Thyroid gland (tissue), 4 donors: ENCODE results near the gene SERPINB5. TPM values are rescaled to one million over a fixed set of nuclear protein-coding genes. Genes with fewer than 3 reads are reported as not detected.

Experiments
- DNase-seq, 2 donors: peaks; one replicate each; pipeline ENCODE4 v3.0.0-alpha.2; 2019
- H3K27ac ChIP-seq, 3 donors: fragments of 200-600 bp; sonication (generic); 1 replicate in 2 of 3; 2 replicates in 1 of 3; pipeline ENCODE4 v1.5.1; 2016 to 2019; ENCODE audit warnings: mild to moderate bottlenecking in 1 of 3, moderate library complexity in 1 of 3
- H3K27me3 ChIP-seq: fragments of 200-600 bp; sonication (generic); one replicate; pipeline ENCODE4 v1.5.1; 2019
- H3K36me3 ChIP-seq, 2 donors: fragments of 200-600 bp; sonication (generic); one replicate each; pipeline ENCODE4 v1.5.1; 2016 to 2019
- H3K4me1 ChIP-seq, 2 donors: fragments of 200-600 bp; sonication (generic); one replicate each; pipeline ENCODE4 v1.5.1; 2017 to 2019
- H3K4me3 ChIP-seq, 3 donors: fragments of 200-600 bp; sonication (generic); replicated peaks in 1 of 3; 1 replicate in 2 of 3; 2 replicates in 1 of 3; pipeline ENCODE4 v1.5.1; 2016; ENCODE audit warnings: mild to moderate bottlenecking in 1 of 3
- H3K9me3 ChIP-seq: fragments of 200-600 bp; sonication (generic); one replicate; pipeline ENCODE4 v1.5.1; 2017
- CTCF ChIP-seq, 6 experiments: fragments of 200-600 bp in 3 of 6; fragments of 450-650 bp in 3 of 6; sonication (generic) in 3 of 6; IDR thresholded peaks; one replicate each; pipeline ENCODE4 v1.5.1; 2016 to 2019; ENCODE audit warnings: antibody characterized with exemption in 6 of 6, mild to moderate bottlenecking in 2 of 6, inconsistent platforms in 1 of 6, moderate library complexity in 1 of 6
- POLR2A ChIP-seq, 2 donors: fragments of 450-650 bp; IDR thresholded peaks; one replicate each; pipeline ENCODE4 v1.6.1; 2017; ENCODE audit warnings: antibody characterized with exemption in 2 of 2, mild to moderate bottlenecking in 2 of 2, moderate library complexity in 1 of 2
- WGBS, 2 donors: methylation state at CpG; one replicate each; pipeline ENCODE4 v1.1.5; 2017; 5-methylcytosine and 5-hydroxymethylcytosine counted together
- intact Hi-C: fragments of 100-400 bp; cut with DNase I; formaldehyde crosslinking; loops from one replicate; pipeline ENCODE4 v1.15.1; 2023
- total RNA-seq, 4 donors: library from RNA; depleted of rRNA; stranded (reverse); fragments of >200 nt; gene quantifications; one replicate each; pipeline ENCODE4 v1.2.3, GENCODE V29; 2016

The SERPINB5 gene
- not detected for total RNA-seq

GRCh38 chr18:63476668-63477067 lies at the start of gene SERPINB5:
SERPINB5 (plus strand) TSS chr18:63476958; CDS start chr18:63484429, 7,471 bp downstream.
- Histone ChIP-seq H3K27me3 (no peaks in the 10 kb centered on the region), H3K9me3 (no peaks in the 10 kb centered on the region), H3K4me3 (no peak within 1 kb of the TSS), H3K27ac (no peak within 1 kb of the TSS), H3K4me1 (no peaks in the 10 kb centered on the region), H3K36me3 (no peaks in the 10 kb centered on the region)
- TF ChIP-seq CTCF (IDR thresholded peaks at IDR 0.05), result no peak
- TF ChIP-seq POLR2A (IDR thresholded peaks at IDR 0.05), result no peak
- intact Hi-C loops, result no loop called here
- peak; percentile 21 to 46 for DNase-seq
- WGBS, 2 donors, result 86 to 92% methylated on average over 19 to 21 of the region's 21 CpGs

GRCh38 chr18:63427558-63427957 lies 49.2 kb upstream of the SERPINB5 start:
- Histone ChIP-seq H3K4me3 (no peak overlapping the region), H3K9me3 (no peaks in the 10 kb centered on the region), H3K36me3 (no peaks in the 10 kb centered on the region), H3K27me3 (no peaks in the 10 kb centered on the region), H3K4me1 (peaks cover 0 to 5% of the 10 kb centered on the region in 2 donors), H3K27ac (no peak overlapping the region)
- intact Hi-C loops, result no loop called here
- DNase-seq, result no peak
- no peak for TF ChIP-seq POLR2A (IDR thresholded peaks at IDR 0.05)
- no peak for TF ChIP-seq CTCF (IDR thresholded peaks at IDR 0.05)
- 84 to 88% methylated on average over 4 of the region's 4 CpGs for WGBS, 2 donors

GRCh38 chr18:63430526-63430925 lies 46.2 kb upstream of the SERPINB5 start:
- intact Hi-C loops, result loop anchor here (10.0 kb wide), 1 partner anchor 306 kb away; no protein-coding TSS in a partner anchor
- Histone ChIP-seq H3K9me3 (no peaks in the 10 kb centered on the region), H3K27me3 (no peaks in the 10 kb centered on the region), H3K36me3 (no peaks in the 10 kb centered on the region), H3K27ac (no peak overlapping the region), H3K4me3 (no peak overlapping the region), H3K4me1 (no peaks in the 10 kb centered on the region)
- 79 to 82% methylated on average over 2 of the region's 2 CpGs for WGBS, 2 donors
- DNase-seq, result no peak
- no peak for TF ChIP-seq POLR2A (IDR thresholded peaks at IDR 0.05)
- no peak for TF ChIP-seq CTCF (IDR thresholded peaks at IDR 0.05)

GRCh38 chr18:63431180-63431579 lies 45.6 kb upstream of the SERPINB5 start:
- Histone ChIP-seq H3K9me3 (no peaks in the 10 kb centered on the region), H3K36me3 (no peaks in the 10 kb centered on the region), H3K4me3 (no peak overlapping the region), H3K27me3 (no peaks in the 10 kb centered on the region), H3K4me1 (no peaks in the 10 kb centered on the region), H3K27ac (no peak overlapping the region)
- DNase-seq, result no peak
- intact Hi-C loops, result loop anchor here (10.0 kb wide), 1 partner anchor 306 kb away; no protein-coding TSS in a partner anchor
- TF ChIP-seq POLR2A (IDR thresholded peaks at IDR 0.05) (no peak), CTCF (IDR thresholded peaks at IDR 0.05) (no peak)
- WGBS, 2 donors, result 60 to 61% methylated on average over 1 of the region's 1 CpG

- no peak for TF ChIP-seq CTCF (IDR thresholded peaks at IDR 0.05)
- TF ChIP-seq POLR2A (IDR thresholded peaks at IDR 0.05), result no peak
- no peaks in the 10 kb centered on the region for H3K36me3 ChIP-seq
- H3K27me3 ChIP-seq, result no peaks in the 10 kb centered on the region
- no peaks in the 10 kb centered on the region for H3K4me1 ChIP-seq
- WGBS, 2 donors, result 60 to 65% methylated on average over 4 of the region's 4 CpGs
- no peak overlapping the region for H3K4me3 ChIP-seq
- no peak for DNase-seq
- intact Hi-C loops, result loop anchor here (10.0 kb wide), 1 partner anchor 309 kb away; no protein-coding TSS in a partner anchor
- H3K27ac ChIP-seq, result no peak overlapping the region
- no peaks in the 10 kb centered on the region for H3K9me3 ChIP-seq
These were observed 43.4 kb upstream of the SERPINB5 start for GRCh38 chr18:63433334-63433866.
